GM18520 (cell line): ENCODE data around the gene CORO6.
A peak's percentile ranks its signal among the peaks of the same experiment; 100 is the strongest.

Source experiments
- ATAC-seq: cut with Tn5 transposase; IDR thresholded peaks from one replicate; pipeline ENCODE4 v1.9.1; 2021; ENCODE audit not compliant: unreplicated experiment

Gene CORO6

GRCh38 chr17:29591737-29592608 is 30.7 kb downstream of the CORO6 start:
- ATAC-seq, result no peak

DNA sequence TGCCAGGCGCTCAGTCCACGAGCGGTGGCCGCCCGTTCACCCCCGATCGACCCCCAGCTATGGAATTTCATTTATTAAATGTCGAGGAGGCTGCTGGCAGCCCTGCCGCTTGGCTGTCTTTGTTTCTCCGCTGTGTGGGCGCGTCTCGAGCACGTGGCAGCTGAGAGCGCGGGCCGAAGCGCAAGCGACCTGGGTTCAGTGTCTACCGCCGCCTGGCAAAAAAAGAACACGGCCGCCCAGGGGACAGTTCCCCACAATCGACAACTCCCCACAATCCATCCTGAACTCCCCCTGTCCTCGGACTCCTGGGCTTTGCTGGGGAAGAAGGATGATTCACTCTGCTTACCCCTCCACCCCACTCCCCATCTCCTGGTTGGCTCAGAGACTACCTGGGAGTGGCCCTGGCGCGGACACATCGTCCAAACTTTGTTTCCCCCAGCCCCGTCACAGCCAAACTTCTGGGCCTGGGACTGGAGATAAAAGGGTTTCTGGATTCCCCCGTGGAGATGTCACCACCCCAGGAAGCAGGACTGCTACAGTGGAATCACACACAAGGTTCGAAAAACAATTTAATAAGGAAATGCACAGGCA is 31.5 kb downstream of the CORO6 start:
- ATAC-seq, result no peak

DNA sequence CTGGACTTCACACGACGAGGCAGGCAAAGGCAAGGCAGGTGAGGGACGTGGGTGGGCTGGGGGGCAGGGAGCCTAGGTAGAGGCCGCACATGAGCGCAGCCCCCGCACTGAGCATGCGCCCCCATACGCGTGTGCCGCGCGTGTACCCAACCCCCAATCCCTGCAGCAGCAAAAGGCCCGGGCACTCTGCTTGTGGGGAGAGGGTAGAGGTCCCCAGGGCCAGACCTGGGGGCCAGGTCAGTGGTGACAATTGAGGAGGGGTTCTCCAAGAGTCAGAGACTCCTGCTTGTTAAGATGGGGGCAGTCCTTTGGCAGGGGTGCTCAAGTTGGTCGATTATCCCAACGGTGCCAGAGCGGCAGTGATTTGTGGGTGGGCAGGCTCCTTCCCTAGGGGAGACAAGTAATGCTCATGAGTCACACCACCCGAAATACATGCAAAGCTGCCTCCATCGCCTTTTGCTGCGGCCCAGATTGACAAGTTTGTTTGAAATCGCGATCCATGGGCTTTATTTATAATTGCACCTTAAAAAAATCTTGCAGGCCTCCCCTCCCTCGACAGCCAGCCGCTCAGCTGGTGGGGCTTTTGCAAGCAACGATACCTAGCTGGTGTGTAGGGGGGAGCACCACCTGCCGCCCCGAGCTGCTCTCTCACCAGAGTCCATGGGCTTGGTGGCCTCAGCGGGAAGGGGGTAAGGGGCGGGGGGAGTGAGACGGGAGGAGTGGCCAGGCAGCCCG is 32.1 kb downstream of the CORO6 start:
- no peak for ATAC-seq

GRCh38 chr17:29589524-29590410 is 32.9 kb downstream of the CORO6 start, which contains the start of gene GIT1:
Gene GIT1 (minus strand): TSS chr17:29589648. CDS start chr17:29589378, 270 bp downstream.
- ATAC-seq, result peak; percentile 52

- ATAC-seq, result peak; percentile 12
Measured at GRCh38 chr17:29588562-29589411, 33.9 kb downstream of the CORO6 start.

DNA sequence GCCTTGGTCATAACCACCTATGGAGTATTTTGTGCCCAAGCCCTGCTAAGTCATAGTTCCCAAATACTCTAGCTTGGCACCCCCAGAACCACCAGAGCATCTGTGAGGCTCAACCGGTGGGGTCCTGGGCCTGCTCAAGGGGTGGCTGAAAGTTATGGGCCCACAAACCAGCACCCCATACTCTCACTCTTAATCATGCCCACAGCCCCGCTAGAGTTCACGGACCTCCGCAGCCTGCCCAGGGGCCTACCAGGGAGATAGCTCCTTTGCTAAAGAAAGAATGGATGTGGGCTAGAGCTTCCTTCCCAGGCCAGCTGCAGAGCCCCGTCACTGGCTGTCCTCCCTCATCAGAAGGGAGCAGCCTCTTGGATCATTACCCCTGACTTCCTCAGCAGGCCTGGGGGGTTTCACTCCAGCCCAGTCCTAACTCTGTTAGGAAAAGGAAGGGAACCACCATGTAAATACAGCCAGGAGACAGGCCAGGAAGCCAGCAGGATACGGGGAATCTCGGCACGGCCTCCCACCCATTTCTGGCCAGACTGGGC is 34.6 kb downstream of the CORO6 start:
- no peak for ATAC-seq

- no peak for ATAC-seq
Measured at GRCh38 chr17:29587591-29587990, 35.1 kb downstream of the CORO6 start.

GRCh38 chr17:29586676-29587469 is 35.8 kb downstream of the CORO6 start:
- ATAC-seq, result no peak

DNA sequence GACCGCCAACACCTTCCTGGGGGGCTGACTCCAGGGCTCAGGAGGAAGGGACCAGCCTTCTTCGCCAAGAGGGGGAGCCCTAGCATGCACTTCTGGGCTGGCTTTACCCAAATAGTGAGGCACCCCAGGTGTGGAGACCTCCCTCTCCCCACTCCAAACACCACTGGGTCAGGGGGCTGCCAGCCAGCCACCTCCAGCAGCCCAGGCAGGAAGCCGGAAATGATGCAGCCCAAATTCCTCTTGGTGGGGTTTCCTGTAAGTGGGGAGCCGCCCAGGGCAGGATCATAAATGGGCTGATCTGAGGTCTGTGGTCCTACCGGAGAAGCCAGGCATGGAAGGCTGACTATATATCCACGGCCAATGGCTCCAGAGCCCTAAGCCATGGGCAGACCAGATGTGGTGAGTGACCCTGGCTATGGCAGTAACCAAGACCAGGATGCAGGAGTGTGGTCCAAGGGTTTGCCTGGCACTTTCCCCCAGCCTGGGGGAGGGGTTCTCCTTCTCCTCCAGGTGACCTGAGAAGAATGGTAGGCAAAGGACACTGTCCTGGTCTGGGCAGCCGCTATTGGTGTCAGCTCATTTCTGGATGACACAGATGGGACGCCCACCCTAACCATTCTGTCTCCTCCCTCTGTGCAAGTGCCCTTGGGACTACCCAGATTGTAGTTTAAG is 37.5 kb downstream of the CORO6 start:
- no peak for ATAC-seq

GRCh38 chr17:29584452-29585079 is 38.1 kb downstream of the CORO6 start:
- no peak for ATAC-seq

- ATAC-seq, result no peak
Measured at GRCh38 chr17:29583324-29584248, 39.1 kb downstream of the CORO6 start.

- no peak for ATAC-seq
Measured at GRCh38 chr17:29582772-29583171, 39.9 kb downstream of the CORO6 start.

DNA sequence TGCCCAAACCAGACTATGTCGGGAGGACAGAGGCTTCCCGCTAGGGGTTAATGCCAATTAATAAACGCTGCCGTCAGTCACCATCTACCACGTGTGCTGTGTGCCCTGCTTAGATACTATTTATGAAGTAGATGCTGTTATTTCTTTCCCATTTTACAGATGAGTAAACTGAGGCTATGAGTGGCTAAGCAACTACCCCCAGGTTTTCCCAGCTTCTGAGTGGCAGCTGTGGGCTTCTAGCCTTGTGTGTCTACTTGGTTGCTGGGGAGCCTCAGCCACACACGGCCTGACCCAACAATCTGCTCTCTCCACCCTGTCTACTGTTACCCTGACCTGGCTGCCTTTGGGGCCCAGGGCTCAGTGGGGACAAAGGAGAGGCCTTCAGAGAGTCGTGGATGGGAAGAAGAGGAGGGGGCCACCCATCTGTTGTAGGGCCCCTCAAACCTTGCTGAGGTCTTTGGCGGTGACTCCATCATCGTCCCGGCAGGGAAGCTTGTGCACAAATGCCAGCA is 40.4 kb downstream of the CORO6 start:
- no peak for ATAC-seq

DNA sequence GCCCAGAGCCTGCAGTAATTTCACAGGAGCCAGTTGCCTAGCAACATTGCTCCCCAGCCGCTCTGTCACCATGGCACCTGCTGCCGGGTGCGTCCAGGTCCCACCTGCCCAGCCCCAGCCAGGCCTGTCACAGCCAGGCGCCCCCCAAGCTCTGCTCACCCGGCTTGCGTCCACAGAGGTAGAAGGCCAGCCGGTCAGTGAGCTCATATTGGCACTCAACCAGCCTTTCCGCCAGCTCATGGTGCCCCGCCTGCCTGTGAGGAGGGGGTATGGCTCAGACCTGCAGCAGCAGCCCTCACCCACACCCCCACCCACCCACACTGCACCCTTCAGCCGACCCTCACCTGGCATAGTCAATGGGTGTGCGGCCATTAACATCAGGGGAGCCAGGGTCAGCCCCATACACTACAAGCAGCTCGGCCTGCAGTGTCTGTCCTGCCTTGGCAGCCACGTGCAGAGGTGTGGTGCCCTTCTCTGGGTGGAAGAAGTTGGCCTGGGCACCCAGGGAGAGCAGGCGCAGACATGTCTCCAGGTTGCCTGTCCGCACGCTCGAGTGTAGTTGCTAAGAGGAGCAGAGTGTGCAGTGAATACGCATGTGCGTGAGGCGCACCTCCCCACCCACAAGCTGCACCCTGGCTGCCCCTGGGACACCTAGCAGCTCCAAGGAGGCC is 41.0 kb downstream of the CORO6 start:
- no peak for ATAC-seq

GRCh38 chr17:29579866-29580771 is 42.6 kb downstream of the CORO6 start:
- ATAC-seq, result peak; percentile 79
